Measurements from ENCODE around the gene MTCH2.

MTCH2 gene

DNA sequence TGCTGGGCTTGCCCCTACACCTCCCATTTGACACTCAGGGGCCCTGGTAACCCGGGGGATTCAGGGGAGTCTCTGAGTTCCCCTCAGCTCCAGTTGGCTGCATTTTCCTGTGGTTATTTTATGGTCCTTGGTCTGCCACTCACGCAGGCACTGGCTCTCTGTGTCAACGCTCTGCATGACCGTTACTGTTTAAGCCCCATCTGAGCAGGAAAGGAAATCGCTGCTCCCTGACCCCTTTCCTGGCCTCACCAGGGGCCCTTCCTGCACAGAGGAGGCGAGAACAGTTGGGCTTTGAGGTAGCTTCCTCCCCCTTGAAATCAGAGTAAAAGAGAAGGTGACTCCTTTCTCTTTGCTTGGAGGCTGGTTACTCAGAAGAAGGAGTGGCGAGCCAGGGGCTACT lies 50.6 kb downstream of the MTCH2 start:
- no peak for DNase-seq (ENCODE audit: low read depth in 1 of 2, low spot score in 1 of 2)

DNA sequence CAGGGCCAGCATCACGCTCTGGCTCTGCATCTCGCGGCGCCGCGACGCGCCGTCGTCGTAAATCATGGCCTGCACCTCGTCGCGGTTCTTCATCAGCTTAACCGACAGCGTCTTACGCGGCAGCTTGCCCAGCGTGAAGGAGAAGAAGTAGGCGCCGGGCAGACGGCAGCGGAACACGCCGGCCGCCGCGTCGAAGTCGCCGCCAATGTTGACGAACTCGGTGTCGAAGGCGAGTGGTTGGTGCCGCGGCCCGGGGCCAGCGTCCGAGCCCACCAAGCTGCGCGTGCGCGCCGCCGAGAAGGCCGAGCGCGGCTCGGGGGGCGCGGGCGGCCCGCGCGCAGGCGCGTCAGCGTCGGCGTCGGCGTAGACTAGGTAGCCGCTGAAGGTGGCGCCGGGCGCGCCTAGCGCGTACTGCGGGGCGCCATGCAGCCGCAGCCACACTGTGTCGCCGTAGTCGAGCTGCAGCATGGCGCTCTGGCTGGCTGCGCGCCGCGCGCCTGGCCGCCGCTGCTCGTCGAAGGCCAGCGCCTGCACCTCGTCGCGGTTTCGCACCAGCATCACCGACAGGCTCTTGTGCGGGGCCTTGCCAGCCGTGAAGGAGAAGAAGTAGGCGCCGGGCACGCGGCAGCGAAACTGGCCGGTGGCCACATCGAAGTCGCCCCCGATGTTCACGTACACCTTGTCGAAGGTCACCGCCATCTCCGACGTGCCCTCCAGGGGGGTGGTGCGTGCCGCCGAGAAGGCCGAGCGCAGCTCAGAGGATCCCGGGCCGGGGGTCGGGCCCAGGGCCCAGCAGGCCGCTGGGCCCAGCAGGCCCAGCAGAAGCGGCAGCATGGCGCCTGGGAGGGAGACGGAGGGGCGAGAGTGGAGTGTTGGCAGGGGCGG lies 52.1 kb downstream of the MTCH2 start:
- DNase-seq (ENCODE audit: low read depth in 1 of 2, low spot score in 1 of 2), result no peak

DNA sequence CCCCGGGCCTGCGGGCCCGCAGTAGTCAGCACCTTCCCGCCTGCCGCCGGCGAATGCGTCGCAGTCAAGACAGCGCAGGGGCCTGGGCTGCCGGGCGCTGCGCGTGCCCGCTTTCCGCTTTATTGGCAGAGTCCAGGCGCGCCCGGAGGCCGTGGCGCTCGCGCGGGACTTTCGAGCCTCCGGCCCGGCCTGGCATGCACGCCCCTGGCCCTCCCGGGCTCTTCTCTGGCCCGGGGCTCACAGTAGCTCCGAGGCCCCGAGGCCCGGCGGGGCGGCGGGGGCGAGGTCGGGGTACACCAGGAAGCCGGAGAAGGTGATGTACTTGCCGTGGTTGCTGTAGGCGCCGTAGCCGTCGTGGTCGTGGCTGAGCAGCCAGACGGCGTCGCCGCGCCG lies 52.8 kb downstream of the MTCH2 start:
- DNase-seq (ENCODE audit: low read depth in 1 of 2, low spot score in 1 of 2), result no peak

DNA sequence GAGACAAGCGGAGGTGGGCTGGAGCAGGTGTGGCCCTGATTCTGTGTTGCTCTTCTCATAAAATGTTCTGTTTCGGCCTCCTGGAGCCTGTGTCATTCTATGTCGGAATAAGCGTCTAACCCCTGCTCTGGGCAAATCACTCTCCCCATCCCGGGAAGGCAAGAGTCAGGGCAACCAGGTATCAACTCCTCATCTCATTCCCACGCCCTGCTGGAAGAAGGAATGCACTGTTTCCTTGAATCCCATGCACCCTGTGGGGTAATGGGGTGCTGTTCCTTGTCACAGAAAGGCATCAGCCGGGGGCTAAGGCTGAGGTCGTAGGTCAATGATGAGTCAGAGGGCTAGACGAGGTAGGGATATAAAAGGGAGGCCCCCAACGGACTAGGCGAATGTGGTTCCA lies 53.2 kb downstream of the MTCH2 start:
- DNase-seq (ENCODE audit: low read depth in 1 of 2, low spot score in 1 of 2), result no peak

DNA sequence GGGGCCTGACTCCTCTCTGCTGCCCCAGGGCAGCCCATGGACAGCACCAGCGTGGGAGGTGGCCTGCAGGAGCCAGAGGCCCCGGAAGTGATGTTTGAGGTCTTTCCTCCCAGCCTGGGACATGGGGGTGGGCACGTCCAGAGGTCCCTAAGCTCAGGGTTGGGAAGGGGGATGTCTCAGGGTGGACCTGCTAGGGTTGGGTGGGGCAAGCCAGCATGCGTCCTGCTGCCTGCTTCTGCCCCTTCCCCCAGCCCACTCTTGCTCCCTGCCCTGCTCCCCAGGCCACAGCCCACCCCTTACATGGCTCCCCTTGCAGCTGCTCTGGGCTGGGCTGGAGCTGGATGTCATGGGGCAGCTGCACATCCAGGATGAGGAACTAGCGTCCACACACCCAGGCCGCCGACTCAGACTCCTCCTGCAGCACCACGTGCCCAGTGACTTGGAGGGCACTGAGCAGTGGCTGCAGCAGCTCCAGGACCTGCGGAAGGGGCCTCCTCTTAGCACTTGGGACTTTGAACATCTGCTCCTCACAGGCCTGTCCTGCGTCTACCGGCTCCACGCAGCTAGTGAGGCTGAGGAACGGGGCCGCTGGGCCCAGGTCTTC lies 54.5 kb downstream of the MTCH2 start:
- no peak for DNase-seq (ENCODE audit: low read depth in 1 of 2, low spot score in 1 of 2)

DNA sequence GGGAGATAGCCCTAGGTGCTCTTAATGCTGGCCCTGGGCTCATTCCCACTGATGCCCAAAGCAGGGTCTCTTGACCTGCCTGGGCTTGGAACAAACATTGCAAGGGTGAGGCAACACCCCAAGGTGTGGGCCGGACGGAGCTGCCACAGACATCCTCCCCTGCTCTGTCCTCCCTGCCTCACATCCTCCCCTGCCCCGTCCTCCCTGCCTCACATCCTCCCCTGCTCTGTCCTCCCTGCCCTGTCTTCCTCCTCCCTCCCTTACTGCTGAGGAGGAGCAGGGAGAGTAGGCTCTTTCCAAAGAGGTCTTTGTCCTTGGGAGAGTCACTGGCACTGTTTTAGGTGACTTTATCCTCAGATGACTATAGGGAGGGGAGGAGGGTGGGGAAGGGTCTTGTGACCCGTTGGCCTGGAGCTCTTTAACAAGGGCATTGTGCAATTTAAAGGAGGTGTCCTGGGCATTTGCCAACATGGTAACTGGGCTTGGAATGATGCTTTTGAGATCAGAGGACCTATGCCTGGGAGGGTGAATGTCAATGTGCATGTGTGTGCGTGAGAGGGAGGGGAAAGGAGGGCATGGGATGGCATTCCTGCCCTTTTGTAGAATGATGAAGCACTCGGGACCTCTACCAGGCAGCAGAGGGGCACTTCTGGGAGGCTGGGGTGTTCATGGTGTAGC lies 55.2 kb downstream of the MTCH2 start:
- DNase-seq (ENCODE audit: low read depth in 1 of 2, low spot score in 1 of 2), result no peak

DNA sequence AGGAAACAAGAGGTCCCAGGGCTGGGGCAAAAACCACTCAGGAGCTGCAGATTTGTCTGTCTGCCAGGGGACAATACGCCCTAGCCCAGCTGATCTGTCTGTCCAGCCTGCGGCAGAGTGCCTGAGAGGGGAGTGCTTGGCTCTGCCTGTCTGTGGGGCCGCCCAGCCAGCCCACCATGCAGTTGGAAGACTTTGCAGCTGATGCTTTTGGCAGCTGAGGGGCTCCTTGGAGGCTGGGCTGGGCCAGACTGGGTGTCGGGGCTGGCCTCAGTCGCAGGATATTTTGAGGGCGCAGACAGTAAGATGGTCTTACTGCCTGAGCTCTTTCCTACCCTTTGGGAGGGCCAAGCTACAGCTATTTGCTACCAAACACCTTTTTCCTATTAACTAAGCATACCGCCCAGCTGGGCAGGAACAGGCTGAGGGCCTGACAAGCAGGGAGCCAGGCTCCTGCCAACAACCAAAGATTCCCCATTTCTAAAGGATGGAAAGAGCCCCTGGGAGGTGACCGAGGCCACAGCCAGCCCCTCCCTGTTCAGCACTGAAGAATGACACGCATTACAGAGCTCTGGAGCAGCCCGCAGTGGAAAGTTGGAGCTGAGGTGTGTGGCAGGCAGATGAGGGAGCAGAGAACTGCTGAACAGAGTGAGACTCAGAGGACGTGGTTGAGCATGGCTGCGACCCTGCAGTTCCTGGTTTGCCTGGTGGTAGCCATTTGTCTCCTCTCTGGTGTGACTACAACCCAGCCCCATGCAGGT lies 56.1 kb downstream of the MTCH2 start, which contains the start of gene FAM180B:
FAM180B (plus strand) TSS at position 581 of the 758 bp plus-strand sequence; CDS start at position 672, 91 bp downstream.
- DNase-seq (ENCODE audit: low read depth in 1 of 2, low spot score in 1 of 2), result no peak

DNA sequence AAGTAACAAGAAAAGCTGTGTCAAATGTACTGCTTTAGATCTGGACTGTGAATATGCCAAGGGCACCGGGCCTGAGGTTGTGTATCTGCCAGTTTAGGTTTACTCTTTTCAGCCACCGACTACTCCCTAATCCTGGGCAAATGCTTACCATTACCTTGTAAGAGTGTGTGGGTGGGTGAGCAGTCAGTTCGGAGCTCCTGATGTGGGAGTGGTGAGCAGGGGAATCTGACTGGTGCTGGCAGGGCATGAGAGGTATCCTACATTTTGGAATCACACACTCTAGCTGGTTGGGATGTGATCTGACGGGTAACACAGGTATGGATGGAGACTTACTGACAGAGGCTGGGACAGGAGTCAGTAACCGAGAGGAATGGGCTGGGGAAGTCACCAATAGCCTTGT lies 58.5 kb downstream of the MTCH2 start:
- no peak for DNase-seq (ENCODE audit: low read depth in 1 of 2, low spot score in 1 of 2)

DNA sequence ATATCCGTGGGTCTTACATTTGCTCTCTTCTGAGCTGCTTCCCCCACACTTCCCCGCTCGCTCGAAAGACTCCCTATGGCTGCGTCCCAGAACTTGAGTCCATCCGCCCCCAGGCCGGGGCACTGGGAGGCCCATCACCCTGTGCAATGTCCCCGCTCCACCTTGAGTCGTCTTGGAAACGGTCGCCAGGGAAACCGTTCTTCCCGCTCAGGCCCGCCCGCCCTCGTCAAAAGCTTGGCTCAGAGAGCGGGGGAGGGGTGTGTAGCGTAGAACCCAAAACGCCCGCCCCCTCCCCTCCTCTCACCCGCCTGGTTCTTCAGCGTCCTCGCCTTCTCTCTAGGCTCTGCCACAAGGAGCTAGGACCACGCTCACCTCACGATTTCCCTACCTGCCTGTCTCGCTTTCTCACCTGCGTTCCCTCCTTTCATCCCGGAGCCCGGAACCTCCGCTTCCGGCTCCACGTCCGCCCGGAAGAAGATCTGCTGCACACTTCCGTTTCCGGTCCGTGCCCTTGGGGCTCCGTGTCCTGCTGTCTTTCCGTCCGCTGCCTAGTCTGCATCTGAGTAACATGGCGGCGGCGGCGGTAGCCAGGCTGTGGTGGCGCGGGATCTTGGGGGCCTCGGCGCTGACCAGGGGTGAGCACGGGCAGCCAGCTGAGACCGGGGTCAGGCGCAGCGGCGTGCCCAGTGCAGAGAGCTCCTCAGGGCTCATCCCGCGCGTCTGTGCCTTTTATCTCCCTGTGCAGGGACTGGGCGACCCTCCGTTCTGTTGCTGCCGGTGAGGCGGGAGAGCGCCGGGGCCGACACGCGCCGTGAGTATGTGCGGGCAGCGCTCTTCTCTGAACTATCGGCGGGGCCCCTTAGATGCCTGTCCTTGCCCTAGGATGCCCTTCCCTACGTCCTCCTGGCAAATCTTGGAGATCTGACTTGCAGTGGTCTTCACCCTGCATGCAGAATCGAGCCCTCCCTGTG lies 63.5 kb downstream of the MTCH2 start, which contains the start of the genes KBTBD4 and NDUFS3:
KBTBD4 (minus strand) TSS at position 447 of the 971 bp plus-strand sequence; CDS start at position 428, 19 bp downstream.
NDUFS3 (plus strand) TSS at position 551 of the 971 bp plus-strand sequence; CDS start at position 569, 18 bp downstream.
- peak; percentile 74 to 82 for DNase-seq (ENCODE audit: low read depth in 1 of 2, low spot score in 1 of 2)

DNA sequence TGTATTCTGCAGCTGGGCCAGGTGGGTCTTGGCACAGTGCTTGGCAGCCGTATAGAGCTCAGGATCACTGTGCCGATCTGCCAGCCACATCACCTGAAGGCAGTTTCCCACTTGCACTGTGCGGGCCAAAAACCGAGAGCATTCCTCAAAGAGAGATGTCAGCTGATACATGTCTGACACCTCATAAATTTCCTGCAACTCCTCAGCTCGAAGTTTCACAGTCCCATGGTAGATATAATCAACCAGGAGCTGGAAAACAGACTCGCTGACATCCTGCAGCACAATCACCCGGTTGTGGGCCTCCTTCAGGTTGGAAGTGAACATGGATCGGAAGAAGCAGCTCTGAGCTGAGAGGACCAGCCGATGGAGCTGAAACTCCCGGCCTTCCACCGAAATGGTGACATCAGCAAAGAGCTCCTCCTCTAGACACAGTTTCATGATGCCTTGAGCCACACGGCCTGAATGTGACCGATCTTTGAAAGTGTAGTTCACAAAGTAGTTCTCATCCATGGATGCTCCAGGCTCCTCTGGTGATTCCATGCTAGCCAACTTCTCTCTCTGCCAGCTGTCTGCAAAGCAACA lies 64.8 kb downstream of the MTCH2 start:
- no peak for DNase-seq (ENCODE audit: low read depth in 1 of 2, low spot score in 1 of 2)

DNA sequence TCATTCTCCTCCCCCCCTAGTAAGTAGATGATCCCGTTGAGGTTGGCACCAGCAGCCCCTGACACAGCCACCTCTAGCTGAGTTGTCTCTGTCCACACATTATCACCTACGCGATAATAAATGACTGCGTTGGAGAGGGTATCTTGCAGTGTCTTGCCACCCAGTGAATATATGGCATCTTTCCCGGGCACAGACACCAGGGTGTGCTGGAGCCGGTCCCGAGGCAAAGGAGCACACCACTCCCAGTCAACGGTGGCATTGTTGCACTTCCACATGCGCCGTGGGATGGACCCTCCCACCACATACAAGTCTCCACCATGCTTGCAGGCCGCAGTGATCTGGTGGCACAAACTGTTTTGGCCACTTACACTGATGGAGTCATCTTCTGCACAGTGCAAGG lies 69.0 kb downstream of the MTCH2 start:
- DNase-seq (ENCODE audit: low read depth in 1 of 2, low spot score in 1 of 2), result no peak

DNA sequence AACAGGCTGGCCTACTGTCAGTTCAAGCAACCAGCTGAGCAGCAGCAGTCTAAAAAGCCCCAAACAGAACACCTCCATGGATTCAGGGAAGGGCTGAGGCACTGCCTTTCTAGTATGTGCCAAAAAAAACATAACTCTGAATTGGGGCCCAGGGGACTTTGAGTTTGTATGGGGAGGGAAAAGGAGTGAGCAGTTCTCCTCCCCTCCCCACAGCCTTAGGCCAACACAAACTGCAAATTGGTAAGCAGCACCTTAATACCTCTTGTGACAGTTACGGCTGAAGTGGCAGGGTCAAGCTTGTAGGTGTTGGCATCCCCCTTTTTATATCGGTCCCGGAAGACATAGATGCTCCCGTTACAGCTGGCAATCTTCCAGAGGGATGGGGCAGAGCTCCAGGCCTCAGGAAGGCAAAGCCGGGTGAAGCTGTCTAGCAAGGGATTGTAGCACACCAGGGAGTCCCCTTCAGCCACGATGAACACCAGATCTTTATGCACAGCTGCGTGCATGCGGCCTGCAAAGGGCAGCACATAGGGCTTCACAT lies 69.6 kb downstream of the MTCH2 start:
- no peak for DNase-seq (ENCODE audit: low read depth in 1 of 2, low spot score in 1 of 2)

DNA sequence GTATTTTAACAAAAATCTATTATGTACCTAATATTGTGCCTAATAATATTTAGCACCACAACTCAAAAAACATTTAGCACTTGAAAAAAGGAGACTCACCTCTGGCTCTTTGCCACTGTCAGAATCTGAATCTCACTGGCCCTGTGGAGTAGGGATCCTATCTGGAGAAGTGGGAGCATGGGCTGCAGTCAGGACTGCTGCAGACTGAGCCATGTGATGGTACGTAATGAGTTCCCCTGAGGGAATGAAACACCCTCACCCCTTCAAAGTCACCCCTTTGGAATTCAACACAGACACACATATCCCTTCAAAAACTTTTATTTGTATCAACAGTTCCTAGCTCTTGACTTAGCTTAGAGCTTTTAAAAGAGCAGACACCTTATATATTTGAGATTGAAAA lies 70.5 kb downstream of the MTCH2 start:
- no peak for DNase-seq (ENCODE audit: low read depth in 1 of 2, low spot score in 1 of 2)

DNA sequence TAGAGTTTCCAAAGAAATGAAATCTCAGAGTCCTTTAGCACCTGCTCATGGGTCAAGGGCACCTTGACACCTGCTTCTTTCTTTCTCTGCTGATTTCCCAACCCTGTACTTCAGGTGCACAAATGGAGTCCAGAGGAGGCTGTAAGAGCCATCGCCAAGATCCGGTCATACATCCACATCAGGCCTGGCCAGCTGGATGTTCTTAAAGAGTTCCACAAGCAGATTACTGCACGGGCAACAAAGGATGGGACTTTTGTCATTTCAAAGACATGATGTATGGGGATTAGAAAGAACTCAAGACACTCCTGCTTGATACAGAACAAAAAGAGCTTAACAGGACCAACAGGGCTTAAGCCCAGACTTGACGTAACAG lies 71.0 kb downstream of the MTCH2 start:
- DNase-seq (ENCODE audit: low read depth in 1 of 2, low spot score in 1 of 2), result no peak

DNA sequence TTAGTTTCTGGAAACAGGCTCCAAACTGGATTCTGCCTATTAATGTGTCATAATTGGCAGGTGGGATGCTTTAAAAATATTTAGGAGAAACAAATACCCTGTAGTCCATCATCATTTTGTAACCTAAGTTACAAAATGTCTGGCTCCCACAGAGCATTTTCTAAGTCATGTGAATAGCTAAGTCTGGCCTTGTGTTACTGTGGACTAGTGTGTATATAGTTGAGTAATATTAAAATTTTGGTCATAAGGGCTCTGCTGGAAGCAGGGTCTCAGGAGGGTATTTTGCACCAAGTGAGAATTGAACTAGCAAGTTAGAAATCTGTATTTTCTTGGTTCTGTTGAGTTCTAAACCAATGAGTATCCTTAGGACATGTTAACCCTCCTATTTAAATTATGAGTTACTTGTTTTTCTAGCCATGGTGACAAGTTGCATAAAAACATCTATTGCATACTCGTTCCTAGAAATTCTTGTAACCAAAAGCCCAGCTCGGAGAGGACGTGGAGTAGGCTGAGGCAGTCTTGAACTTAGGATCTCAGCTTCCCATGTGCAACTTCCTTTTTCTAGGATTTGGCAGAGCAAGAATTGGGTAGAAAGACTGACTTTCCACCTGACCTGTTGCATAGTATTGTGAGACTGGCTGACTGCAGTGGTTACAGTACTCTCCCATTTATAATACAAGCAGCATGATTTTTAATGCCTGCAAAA lies 71.6 kb downstream of the MTCH2 start:
- no peak for DNase-seq (ENCODE audit: low read depth in 1 of 2, low spot score in 1 of 2)

DNA sequence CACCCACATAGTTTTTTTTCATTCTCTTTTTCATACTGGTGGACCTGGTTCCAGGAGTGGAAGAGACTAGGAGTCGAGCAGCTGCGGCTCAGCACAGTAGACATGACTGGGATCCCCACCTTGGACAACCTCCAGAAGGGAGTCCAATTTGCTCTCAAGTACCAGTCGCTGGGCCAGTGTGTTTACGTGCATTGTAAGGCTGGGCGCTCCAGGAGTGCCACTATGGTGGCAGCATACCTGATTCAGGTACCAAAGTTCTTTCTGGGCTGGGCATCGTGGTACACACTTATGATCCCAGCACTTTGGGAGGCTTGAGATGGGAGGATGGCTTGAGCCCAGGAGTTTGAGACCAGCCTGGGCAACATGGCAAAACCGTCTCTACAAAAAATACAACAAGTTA lies 72.7 kb downstream of the MTCH2 start:
- no peak for DNase-seq (ENCODE audit: low read depth in 1 of 2, low spot score in 1 of 2)

Measured in stimulated activated CD4-positive, alpha-beta T cell treated with anti-CD3 and anti-CD28 coated beads, Interleukin-15, amount 100 ng/mL, for 1 hour (primary cell).